ENCODE data around the gene PLPP3. TPM values are rescaled to one million over a fixed set of nuclear protein-coding genes. Genes with fewer than 3 reads are reported as not detected.

Gene PLPP3
- total RNA-seq, 6 donors from 2014 or later, result 30.7 to 117 (median 55.5) TPM

DNA sequence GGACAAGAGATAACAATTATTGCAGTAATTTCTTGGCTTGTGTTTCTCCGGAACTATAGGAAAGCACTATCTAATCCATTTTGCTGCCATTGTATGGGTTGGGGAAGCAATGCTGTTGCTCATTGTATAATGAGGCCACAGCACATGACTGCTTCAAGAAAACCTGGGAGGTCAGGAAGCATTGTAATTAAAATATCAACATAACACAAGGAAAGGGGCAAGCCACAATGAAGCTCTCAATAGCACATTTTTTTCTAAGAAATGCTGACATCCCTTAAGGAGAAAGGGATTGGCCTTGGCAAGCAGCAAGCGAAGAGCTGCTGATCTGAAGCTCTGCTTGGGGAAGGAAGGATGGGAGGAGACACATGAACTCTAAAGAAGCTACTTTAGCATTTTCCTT, 44.0 kb downstream of the PLPP3 start:
- Histone ChIP-seq H3K4me1 (peaks cover 3 to 20% (median 16%) of the 10 kb centered on the region in 4 donors), H3K4me3 (no peak overlapping the region), H3K27me3 (no peaks in the 10 kb centered on the region), H3K9me3 (no peaks in the 10 kb centered on the region), H3K27ac (no peak overlapping the region), H3K36me3 (peaks cover 0 to 36% (median 7%) of the 10 kb centered on the region in 4 donors)
- TF ChIP-seq, protein P1, sequence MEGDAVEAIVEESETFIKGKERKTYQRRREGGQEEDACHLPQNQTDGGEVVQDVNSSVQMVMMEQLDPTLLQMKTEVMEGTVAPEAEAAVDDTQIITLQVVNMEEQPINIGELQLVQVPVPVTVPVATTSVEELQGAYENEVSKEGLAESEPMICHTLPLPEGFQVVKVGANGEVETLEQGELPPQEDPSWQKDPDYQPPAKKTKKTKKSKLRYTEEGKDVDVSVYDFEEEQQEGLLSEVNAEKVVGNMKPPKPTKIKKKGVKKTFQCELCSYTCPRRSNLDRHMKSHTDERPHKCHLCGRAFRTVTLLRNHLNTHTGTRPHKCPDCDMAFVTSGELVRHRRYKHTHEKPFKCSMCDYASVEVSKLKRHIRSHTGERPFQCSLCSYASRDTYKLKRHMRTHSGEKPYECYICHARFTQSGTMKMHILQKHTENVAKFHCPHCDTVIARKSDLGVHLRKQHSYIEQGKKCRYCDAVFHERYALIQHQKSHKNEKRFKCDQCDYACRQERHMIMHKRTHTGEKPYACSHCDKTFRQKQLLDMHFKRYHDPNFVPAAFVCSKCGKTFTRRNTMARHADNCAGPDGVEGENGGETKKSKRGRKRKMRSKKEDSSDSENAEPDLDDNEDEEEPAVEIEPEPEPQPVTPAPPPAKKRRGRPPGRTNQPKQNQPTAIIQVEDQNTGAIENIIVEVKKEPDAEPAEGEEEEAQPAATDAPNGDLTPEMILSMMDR (IDR thresholded peaks at IDR 0.05), result no peak
- no peak for TF ChIP-seq EP300 (IDR thresholded peaks at IDR 0.05)
- TF ChIP-seq POLR2A (IDR thresholded peaks at IDR 0.05), result no peak
- TF ChIP-seq POLR2AphosphoS5 (IDR thresholded peaks at IDR 0.05), result no peak
- 64 to 85% methylated on average over 2 of the region's 2 CpGs for WGBS, 2 donors
- DNase-seq (no peak), ATAC-seq (ENCODE audit: low FRiP score in 2 of 2) (no peak)

DNA sequence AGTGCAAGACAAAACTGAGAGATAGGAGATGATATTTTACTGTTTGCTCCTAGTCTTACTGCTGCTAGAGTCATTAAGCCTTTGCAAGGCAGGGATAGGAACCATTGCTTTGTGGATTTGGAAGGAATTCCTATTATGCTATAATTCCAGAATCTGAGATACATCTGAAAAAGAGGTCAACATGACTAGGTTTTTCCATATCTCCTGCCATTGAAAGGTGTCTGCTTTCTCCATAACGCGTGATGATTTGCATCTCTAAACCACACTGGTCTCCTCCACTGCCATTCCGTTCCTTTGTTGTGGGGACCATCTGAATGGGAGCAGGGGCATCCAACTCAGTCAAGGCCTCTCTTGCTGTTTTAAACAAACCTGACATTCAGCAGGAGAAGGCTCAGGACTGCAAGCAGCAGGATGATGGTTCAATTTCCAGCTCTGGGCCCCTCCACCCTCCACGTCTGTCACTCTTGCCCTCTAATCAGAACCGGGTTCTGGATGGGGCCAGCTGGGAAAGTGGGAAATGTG, 45.2 kb downstream of the PLPP3 start:
- ATAC-seq (ENCODE audit: low FRiP score in 2 of 2) (no peak), DNase-seq (no peak)
- Histone ChIP-seq H3K36me3 (peaks cover 0 to 36% (median 7%) of the 10 kb centered on the region in 4 donors), H3K27ac (no peak overlapping the region), H3K4me3 (no peak overlapping the region), H3K9me3 (no peaks in the 10 kb centered on the region), H3K27me3 (no peaks in the 10 kb centered on the region), H3K4me1 (peaks cover 0 to 17% (median 10%) of the 10 kb centered on the region in 4 donors)
- 92 to 95% methylated on average over 5 of the region's 5 CpGs for WGBS, 2 donors
- TF ChIP-seq, protein P1 (IDR thresholded peaks at IDR 0.05), result no peak
- TF ChIP-seq POLR2A (IDR thresholded peaks at IDR 0.05), result no peak
- TF ChIP-seq POLR2AphosphoS5 (IDR thresholded peaks at IDR 0.05), result no peak
- no peak for TF ChIP-seq EP300 (IDR thresholded peaks at IDR 0.05)

DNA sequence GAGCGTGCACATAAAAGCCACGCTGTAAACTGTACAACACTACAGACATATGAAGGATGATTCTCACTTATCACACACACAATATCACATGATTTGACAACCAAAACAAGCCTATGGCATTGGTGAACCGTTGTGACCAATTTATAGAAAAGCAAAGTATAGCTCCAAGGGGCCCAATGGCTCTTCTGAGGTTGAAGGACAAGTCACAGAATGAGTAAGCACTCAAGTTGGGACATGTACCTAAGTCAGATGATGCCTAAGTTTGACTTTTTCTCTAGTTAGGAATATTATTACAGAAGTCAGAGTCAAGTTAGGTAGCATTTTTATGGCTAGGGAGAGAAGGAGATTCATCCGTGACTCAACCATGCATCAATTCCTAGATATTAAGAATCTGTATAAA, 45.7 kb downstream of the PLPP3 start:
- DNase-seq (no peak), ATAC-seq (ENCODE audit: low FRiP score in 2 of 2) (no peak)
- Histone ChIP-seq H3K27me3 (no peaks in the 10 kb centered on the region), H3K9me3 (no peaks in the 10 kb centered on the region), H3K4me1 (peaks cover 0 to 13% (median 10%) of the 10 kb centered on the region in 4 donors), H3K4me3 (no peak overlapping the region), H3K27ac (no peak overlapping the region), H3K36me3 (peaks cover 0 to 36% (median 7%) of the 10 kb centered on the region in 4 donors)
- WGBS, 2 donors, result 82 to 96% methylated on average over 4 of the region's 4 CpGs
- TF ChIP-seq POLR2AphosphoS5 (IDR thresholded peaks at IDR 0.05), result no peak
- no peak for TF ChIP-seq EP300 (IDR thresholded peaks at IDR 0.05)
- TF ChIP-seq, protein P1 (IDR thresholded peaks at IDR 0.05), result no peak
- no peak for TF ChIP-seq POLR2A (IDR thresholded peaks at IDR 0.05)

DNA sequence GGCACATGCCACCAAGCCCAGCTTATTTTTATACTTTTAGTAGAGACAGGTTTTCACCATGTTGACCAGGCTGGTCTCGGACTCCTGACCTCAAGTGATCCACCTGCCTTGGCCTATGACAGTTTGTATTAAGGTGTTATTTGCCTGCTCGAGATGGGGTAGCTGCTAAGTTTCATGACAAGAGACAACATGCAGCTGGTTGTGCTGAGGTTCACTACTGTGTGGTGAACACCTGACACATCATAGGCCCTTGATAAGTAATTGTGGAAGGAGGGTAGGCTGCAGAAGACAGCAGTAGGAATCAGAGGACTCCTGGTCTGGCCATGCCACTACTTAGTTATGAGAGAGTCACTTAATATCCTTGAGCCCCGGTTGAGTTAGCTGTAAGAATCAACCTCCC, 46.2 kb downstream of the PLPP3 start:
- Histone ChIP-seq H3K4me3 (no peak overlapping the region), H3K27me3 (no peaks in the 10 kb centered on the region), H3K36me3 (peaks cover 0 to 36% (median 8%) of the 10 kb centered on the region in 4 donors), H3K9me3 (no peaks in the 10 kb centered on the region), H3K27ac (no peak overlapping the region), H3K4me1 (peaks cover 0 to 14% (median 10%) of the 10 kb centered on the region in 4 donors)
- ATAC-seq (ENCODE audit: low FRiP score in 2 of 2), result no peak
- no peak for DNase-seq
- TF ChIP-seq EP300 (IDR thresholded peaks at IDR 0.05) (no peak), POLR2A (IDR thresholded peaks at IDR 0.05) (no peak), POLR2AphosphoS5 (IDR thresholded peaks at IDR 0.05) (no peak)
- TF ChIP-seq, protein P1 (IDR thresholded peaks at IDR 0.05), result no peak
- WGBS, 2 donors, result 77 to 83% methylated on average over 3 of the region's 3 CpGs

DNA sequence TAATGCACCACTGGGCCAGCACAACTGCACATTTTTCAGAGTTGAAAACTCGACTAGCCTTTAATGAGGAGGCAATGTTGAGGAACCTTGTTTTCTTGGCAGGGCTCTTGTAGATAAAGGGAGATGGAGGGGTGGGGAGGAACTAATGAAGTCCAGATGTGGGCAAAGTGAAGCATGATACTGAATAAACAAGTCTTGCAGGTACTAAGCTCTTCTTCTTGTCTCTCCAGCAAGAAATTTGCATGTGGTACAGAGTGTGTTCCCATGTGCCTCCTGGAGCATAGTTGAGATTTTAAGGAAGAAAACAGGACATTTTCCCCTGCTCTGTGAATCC, 47.0 kb downstream of the PLPP3 start:
- DNase-seq (no peak), ATAC-seq (ENCODE audit: low FRiP score in 2 of 2) (no peak)
- no peaks in the 10 kb centered on the region for H3K27me3 ChIP-seq
- peaks cover 0 to 36% (median 8%) of the 10 kb centered on the region in 4 donors for H3K36me3 ChIP-seq
- H3K4me3 ChIP-seq, result no peak overlapping the region
- no peaks in the 10 kb centered on the region for H3K9me3 ChIP-seq
- TF ChIP-seq, protein P1 (IDR thresholded peaks at IDR 0.05), result no peak
- TF ChIP-seq POLR2AphosphoS5 (IDR thresholded peaks at IDR 0.05) (no peak), POLR2A (IDR thresholded peaks at IDR 0.05) (no peak), EP300 (IDR thresholded peaks at IDR 0.05) (no peak)
- H3K27ac ChIP-seq, result no peak overlapping the region
- WGBS, 2 donors, result 63 to 86% methylated on average over 1 of the region's 1 CpG
- peaks cover 2 to 22% (median 16%) of the 10 kb centered on the region in 4 donors for H3K4me1 ChIP-seq
